Epithelial cell of prostate (primary cell): ENCODE results near the gene FTSJ3.
A peak's percentile ranks its signal among the peaks of the same experiment; 100 is the strongest.
"Not testable (repeated sequence)": the region's sequence is repeated elsewhere in the genome, so short reads cannot be mapped to it uniquely, and the experiment has no call there.

Source experiments
- DNase-seq: peaks from one replicate; pipeline ENCODE4 v3.0.0-alpha.2; 2011; ENCODE audit warnings: low read depth, low spot score
- H3K27ac ChIP-seq: fragments of 450-650 bp; 2 replicates; pipeline ENCODE4 v1.5.1; 2017; ENCODE audit warnings: mild to moderate bottlenecking

FTSJ3 gene

DNA sequence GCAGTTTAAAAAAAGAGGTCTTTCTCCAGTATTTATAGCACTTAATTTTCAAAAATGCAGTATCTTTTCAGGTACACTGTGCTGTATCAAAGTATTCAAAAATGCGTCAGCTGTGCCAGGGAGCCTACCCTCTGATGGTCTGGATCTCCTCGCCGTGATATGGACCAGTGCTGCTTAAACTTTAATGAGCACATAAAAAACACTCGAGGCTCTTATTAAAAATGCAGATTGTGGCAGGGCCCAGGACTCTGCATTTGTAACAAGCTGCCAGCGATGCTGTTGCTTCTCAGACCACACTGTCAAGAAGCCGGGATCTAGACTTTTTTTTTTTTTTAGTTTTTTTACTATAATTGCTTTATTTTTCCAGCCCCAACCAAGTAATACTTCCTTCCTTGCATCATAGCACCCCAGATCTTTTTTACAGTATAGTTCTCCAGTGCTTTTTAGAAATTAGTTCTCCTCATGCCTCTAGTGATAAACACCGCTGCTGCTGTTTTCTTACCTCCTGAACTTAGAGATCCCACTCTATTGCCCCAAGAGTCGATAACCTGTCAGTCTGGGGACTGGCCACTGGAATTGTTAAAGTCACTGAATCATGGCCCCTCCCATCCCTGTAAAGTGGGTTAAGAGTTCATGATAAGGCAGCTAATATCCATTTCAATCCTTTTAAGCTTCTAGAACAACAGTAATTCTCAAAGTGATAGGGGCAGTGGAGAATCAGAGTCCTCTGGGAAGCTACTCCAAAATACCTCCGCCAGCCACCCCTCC, 16.6 kb upstream of the FTSJ3 start:
- DNase-seq, result no peak
- H3K27ac ChIP-seq, result no peak overlapping the region

DNA sequence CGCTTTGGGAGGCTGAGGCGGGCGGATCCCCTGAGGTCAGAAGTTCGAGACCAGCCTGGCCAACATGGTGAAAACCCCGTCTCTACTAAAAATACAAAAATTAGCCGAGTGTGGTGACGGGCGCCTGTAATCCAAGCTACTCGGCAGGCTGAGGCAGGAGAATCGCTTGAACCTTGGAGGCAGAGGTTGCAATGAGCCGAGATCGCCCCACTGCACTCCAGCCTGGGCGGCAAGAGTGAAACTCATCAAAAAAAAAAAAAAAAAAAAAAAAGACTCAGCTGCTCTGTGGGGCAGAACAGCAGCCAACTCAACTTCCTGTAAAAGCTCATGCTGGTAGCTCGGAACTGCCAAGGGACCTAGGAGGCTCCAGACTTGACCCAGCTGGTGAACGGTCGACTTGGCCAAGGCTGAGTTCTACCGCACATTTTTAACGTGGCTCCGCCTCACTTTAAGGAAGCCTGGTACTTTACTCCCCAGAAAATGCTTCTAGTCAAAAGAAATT, 16.0 kb upstream of the FTSJ3 start:
- not testable (repeated sequence) for DNase-seq
- H3K27ac ChIP-seq, result peak overlapping the region; percentile 85

- peak within 1 kb of the TSS; percentile 85 for H3K27ac ChIP-seq
- peak; percentile 96 for DNase-seq
These were observed 15.3 kb upstream of the FTSJ3 start, which contains the start of gene SMARCD2 for GRCh38 chr17:63842540-63843386. Gene SMARCD2, minus strand, starts transcription at chr17:63842685. Its CDS starts 11 bp downstream, at chr17:63842674.

- DNase-seq, result no peak
- H3K27ac ChIP-seq, result peak overlapping the region; percentile 85
These were observed 14.7 kb upstream of the FTSJ3 start for GRCh38 chr17:63842173-63842539.

- DNase-seq, result no peak
- H3K27ac ChIP-seq, result peak overlapping the region; percentile 85
These were observed 14.1 kb upstream of the FTSJ3 start for GRCh38 chr17:63841350-63842172.

GRCh38 chr17:63840591-63841349, 13.3 kb upstream of the FTSJ3 start:
- no peak for DNase-seq
- peak overlapping the region; percentile 85 for H3K27ac ChIP-seq

DNA sequence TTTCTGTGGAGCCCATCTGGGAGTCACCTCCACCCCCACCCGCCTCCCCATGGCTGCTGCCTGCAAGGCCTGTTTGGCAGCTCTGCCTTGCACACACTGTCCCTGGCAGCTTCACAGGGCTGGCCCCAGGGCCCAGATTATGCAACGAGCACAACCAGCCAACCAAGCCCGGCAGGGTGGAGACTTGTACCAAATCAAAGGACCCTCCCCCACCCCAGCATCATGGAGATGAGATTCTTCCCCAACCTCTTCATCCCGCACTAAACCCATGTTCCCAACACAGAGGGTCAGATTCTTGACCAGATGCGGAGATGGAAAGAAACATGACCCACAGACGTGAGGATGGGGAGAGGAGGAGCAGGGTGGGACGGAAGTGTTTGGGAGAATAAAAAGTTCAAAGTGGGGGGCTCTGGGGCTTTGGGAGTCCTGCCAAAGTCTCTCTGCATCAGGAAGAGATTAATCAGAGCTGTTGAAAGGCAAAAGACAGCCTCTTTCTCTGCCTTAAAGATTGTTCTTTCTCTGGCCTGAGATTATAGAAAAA, 11.2 kb upstream of the FTSJ3 start:
- peak overlapping the region; percentile 65 for H3K27ac ChIP-seq
- peak; percentile 73 for DNase-seq

DNA sequence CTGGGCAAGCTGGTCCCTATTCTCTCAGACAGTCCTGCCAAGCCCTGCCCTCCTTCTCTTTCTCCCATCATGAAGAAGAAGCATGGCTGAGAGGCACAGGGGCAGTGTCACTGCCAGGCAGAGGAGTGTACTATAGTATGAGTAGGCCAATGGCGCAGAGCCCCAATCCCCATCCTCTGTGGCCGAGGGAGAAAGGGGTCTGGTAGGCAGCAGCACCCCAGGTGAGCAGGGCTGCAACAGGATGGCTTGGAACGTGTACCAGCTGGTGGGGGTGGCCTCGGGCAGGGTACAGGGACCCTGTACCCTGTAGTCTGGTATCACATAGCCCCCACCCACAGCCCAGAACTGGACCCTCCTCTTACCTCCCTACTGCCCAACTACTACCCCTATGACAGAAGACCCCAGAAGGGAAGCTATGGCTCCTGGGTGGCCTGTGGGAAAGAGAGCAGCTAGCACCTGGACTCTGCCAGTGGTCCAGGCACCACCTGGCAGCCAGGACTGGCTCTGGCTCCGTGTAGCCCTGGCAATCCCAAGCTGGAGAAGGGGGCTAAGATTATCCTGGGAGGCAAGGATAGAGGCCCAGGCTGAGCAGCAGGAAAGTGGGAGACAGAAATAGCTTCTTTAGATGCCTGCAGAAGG, 10.6 kb upstream of the FTSJ3 start:
- peak overlapping the region; percentile 65 for H3K27ac ChIP-seq
- no peak for DNase-seq

DNA sequence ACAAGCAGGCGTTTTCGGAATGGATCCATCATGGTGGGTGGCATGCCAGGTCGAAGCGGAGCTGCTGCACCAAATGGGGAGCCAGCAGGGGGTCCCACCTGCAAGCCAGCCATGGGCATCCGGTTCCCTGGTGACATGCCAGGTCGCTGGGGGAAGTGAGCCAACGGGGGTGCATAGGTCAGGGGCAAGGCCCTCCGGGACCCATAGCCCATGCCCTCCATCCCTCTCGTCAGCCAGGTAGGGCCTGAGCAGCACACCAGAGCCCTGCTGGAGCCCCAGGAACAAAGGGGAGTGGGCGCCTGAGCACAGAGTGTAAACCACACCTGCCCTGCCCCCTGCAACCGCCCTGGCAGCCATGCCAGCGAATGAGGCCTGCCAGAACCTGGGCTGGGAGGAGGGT, 10.0 kb upstream of the FTSJ3 start:
- DNase-seq, result no peak
- no peak overlapping the region for H3K27ac ChIP-seq

- no peak overlapping the region for H3K27ac ChIP-seq
These were observed 9.3 kb upstream of the FTSJ3 start for GRCh38 chr17:63836811-63837210.

DNA sequence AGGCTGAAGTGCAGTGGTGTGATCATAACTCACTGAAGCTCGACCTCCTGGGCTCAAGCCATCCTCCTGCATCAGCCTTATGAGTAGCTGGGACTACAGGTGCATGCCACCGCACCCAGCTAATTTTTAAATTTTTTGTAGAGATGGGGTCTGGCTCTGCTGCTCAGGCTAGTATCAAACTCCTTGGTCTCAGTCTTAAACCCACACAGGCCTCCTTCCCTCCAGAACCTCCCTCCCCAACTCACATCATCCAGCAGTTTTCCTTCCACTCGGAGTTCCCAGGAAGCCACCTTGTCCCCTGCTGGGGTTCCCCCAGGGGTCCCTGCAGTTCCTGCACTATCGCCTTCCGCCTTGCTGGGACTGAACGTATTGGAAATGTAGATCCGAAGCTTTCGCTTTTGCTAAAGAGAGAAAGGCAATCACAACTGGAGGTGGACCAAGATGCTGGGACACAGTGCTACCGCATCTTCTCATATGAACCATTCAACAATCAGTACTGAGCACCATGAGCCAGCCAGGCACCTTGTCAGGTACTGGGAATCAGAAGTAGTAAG, 7.8 kb upstream of the FTSJ3 start:
- peak overlapping the region; percentile 47 for H3K27ac ChIP-seq
- DNase-seq, result no peak

More at GRCh38 chr17:63836811-63837210, 9.3 kb upstream of the FTSJ3 start:
- DNase-seq, result no peak

- H3K27ac ChIP-seq, result peak overlapping the region; percentile 47
These were observed 7.1 kb upstream of the FTSJ3 start for GRCh38 chr17:63834431-63835166.

DNA sequence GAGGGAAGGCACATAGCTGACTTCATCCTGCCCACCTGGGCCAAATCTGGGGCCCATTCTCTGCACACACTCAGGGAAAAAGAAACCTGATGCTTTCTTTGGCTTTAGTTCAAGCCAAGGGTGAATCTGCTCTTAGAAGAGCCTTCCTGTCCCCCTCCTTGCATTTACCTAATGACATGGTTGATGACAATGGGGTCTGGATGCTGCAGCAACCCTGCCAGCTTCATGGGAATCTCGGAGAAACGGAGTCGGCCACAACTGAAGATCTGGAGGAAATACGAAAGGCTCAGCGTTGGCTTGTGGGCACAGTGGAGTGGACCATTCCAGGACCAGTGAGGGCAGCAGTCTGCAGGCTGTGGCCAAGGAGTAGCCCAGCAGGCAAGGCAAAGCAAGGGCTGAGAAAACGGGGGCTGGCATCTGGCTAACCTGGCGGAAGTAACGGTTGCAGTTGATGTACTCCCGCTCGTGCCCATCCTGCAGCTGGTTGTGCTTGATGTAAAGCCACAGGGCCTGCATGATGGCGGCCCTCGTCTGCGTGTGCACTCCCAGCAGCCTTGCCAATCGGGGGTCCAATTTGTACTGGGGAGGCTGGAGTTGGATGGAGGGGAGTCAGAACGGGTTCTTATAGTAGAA, 6.4 kb upstream of the FTSJ3 start:
- peak overlapping the region; percentile 47 for H3K27ac ChIP-seq
- no peak for DNase-seq

More at GRCh38 chr17:63834431-63835166, 7.1 kb upstream of the FTSJ3 start:
- DNase-seq, result peak; percentile 46

- DNase-seq, result no peak
- no peak overlapping the region for H3K27ac ChIP-seq
These were observed 5.7 kb upstream of the FTSJ3 start for GRCh38 chr17:63833026-63833740.

- DNase-seq, result no peak
- no peak overlapping the region for H3K27ac ChIP-seq
These were observed 5.0 kb upstream of the FTSJ3 start for GRCh38 chr17:63832455-63832854.

GRCh38 chr17:63832014-63832413, 4.6 kb upstream of the FTSJ3 start:
- no peak overlapping the region for H3K27ac ChIP-seq
- DNase-seq, result no peak

DNA sequence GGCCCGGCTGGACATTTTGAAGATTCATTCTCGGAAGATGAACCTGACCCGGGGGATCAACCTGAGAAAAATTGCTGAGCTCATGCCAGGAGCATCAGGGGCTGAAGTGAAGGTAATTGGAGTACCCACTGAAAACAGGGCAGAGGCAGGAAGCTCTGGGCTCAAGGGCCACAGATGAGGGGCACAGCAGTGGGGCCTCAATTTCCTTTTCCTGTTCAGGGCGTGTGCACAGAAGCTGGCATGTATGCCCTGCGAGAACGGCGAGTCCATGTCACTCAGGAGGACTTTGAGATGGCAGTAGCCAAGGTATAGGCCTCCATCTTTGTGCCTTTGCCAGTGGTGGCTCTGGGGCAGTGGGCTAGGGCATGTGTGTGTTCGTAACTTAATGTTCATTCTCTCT, 4.0 kb upstream of the FTSJ3 start:
- no peak for DNase-seq

More for the DNA sequence above, 4.0 kb upstream of the FTSJ3 start:
- H3K27ac ChIP-seq, result no peak overlapping the region
